ENCODE results near the gene ELMOD1.

GRCh38 chr11:107590460-107591377 is at the start of gene ELMOD1:
- TF ChIP-seq, protein P1, sequence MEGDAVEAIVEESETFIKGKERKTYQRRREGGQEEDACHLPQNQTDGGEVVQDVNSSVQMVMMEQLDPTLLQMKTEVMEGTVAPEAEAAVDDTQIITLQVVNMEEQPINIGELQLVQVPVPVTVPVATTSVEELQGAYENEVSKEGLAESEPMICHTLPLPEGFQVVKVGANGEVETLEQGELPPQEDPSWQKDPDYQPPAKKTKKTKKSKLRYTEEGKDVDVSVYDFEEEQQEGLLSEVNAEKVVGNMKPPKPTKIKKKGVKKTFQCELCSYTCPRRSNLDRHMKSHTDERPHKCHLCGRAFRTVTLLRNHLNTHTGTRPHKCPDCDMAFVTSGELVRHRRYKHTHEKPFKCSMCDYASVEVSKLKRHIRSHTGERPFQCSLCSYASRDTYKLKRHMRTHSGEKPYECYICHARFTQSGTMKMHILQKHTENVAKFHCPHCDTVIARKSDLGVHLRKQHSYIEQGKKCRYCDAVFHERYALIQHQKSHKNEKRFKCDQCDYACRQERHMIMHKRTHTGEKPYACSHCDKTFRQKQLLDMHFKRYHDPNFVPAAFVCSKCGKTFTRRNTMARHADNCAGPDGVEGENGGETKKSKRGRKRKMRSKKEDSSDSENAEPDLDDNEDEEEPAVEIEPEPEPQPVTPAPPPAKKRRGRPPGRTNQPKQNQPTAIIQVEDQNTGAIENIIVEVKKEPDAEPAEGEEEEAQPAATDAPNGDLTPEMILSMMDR (IDR thresholded peaks at IDR 0.05) = no peak
- no peak for TF ChIP-seq POLR2AphosphoS5 (IDR thresholded peaks at IDR 0.05)
- no peak for TF ChIP-seq POLR2A (IDR thresholded peaks at IDR 0.05)
- TF ChIP-seq EP300 (IDR thresholded peaks at IDR 0.05; ENCODE audit: low read depth) = no peak
